Astrocyte (in vitro differentiated cells and primary cell): Measurements from ENCODE around the gene KBTBD4.

Experiments
- EZH2 ChIP-seq: IDR thresholded peaks from 2 replicates; pipeline ENCODE4 v1.6.1; 2012; ENCODE audit warnings: mild to moderate bottlenecking, low read length, inconsistent platforms; ENCODE audit not compliant: insufficient read depth
- TF ChIP-seq, protein P1 (sequence below): IDR thresholded peaks from 2 replicates; pipeline ENCODE4 v1.5.1; 2011; ENCODE audit warnings: low read depth, mild to moderate bottlenecking, inconsistent platforms, low read length, moderate library complexity; ENCODE audit not compliant: insufficient read depth

DNA sequence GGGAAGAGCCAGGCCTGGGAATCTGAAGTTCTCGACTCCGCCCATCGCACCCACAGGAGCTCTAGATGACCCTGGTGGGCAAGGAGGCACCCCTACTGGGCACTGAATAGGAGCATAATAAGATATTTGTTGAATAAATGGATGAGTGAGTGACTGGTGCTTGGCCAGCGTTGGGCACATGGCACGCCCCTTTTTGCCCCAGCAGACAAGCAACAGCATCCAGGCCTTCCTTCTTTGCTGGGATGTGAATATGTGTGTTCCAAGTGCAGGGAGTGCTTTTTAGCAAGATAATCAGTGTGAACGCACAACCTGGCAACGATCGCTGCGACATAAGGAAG lies 25.4 kb downstream of the KBTBD4 start:
- TF ChIP-seq EZH2 = no peak
- TF ChIP-seq, protein P1, sequence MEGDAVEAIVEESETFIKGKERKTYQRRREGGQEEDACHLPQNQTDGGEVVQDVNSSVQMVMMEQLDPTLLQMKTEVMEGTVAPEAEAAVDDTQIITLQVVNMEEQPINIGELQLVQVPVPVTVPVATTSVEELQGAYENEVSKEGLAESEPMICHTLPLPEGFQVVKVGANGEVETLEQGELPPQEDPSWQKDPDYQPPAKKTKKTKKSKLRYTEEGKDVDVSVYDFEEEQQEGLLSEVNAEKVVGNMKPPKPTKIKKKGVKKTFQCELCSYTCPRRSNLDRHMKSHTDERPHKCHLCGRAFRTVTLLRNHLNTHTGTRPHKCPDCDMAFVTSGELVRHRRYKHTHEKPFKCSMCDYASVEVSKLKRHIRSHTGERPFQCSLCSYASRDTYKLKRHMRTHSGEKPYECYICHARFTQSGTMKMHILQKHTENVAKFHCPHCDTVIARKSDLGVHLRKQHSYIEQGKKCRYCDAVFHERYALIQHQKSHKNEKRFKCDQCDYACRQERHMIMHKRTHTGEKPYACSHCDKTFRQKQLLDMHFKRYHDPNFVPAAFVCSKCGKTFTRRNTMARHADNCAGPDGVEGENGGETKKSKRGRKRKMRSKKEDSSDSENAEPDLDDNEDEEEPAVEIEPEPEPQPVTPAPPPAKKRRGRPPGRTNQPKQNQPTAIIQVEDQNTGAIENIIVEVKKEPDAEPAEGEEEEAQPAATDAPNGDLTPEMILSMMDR = no peak
